Measurements from ENCODE around the gene PARVA. TPM values are rescaled to one million over a fixed set of nuclear protein-coding genes. Genes with fewer than 3 reads are reported as not detected.
A peak's percentile ranks its signal among the peaks of the same experiment; 100 is the strongest.

The PARVA gene
- total and polyA plus RNA-seq, 2 of the 4 experiments (the other 2 are of a cell fraction): 65.2 to 80.2 TPM

GRCh38 chr11:12573707-12574485 lies 196.5 kb downstream of the PARVA start (continued):
- no peak for TF ChIP-seq SMC3 (IDR thresholded peaks at IDR 0.05; ENCODE audit: low read depth, low read length)

- Histone ChIP-seq H2BK120ac (ENCODE audit: low read depth, low read length) (no peak overlapping the region), H4K8ac (ENCODE audit: low read depth in 2 of 2, low read length in 2 of 2) (no peak overlapping the region), H4K5ac (ENCODE audit: low read depth, low read length) (no peak overlapping the region), H3K18ac (ENCODE audit: low read depth, low read length) (no peak overlapping the region), H2AK9ac (replicated peaks; ENCODE audit: low read depth, low read length, poor library complexity) (no peak overlapping the region), H3K4ac (ENCODE audit: low read depth, low read length) (no peak overlapping the region), H2BK5ac (ENCODE audit: low read depth, low read length, poor library complexity, severe bottlenecking) (no peak overlapping the region), H2AFZ (replicated peaks; ENCODE audit: low read length, poor library complexity) (peak overlapping the region; percentile 28), H3K56ac (ENCODE audit: extremely low read depth, insufficient read depth, low read length) (no peak overlapping the region), H3K9me1 (ENCODE audit: insufficient read depth, low read length) (0 out of 2 replicates have a peak, but pooled peaks cover 6% of the 10 kb centered on the region), H3K4me3 (ENCODE audit: insufficient read depth, low read depth, low read length) (no peak overlapping the region), H3K23ac (ENCODE audit: low read depth, low read length) (no peak overlapping the region), H2BK15ac (ENCODE audit: low read depth, low read length) (no peak overlapping the region), H3K79me1 (ENCODE audit: low read depth in 1 of 2, low read length in 2 of 2) (no peaks in the 10 kb centered on the region), H3K4me2 (ENCODE audit: low read depth, low read length) (no peak overlapping the region), H4K20me1 (ENCODE audit: insufficient read depth, low read length) (no peaks in the 10 kb centered on the region), H3K14ac (replicated peaks; ENCODE audit: low read depth, low read length) (no peak overlapping the region), H3K9me3 (ENCODE audit: control insufficient read depth, insufficient read depth, low read length) (no peaks in the 10 kb centered on the region), H2AK5ac (ENCODE audit: low read depth, low read length) (no peak overlapping the region), H3K27me3 (ENCODE audit: control insufficient read depth, insufficient read depth, low read length) (peaks cover 2% of the 10 kb centered on the region; the same call in 1 of the 2 replicates), H3K9ac (ENCODE audit: low read depth, low read length) (no peak overlapping the region), H3K27ac (ENCODE audit: insufficient read depth, low read length) (no peak overlapping the region), H3K4me1 (ENCODE audit: control insufficient read depth, insufficient read depth, low read length) (no peaks in the 10 kb centered on the region; the same call in 1 of the 2 replicates), H4K91ac (ENCODE audit: insufficient read depth, low read depth, low read length) (no peak overlapping the region), H3K36me3 (ENCODE audit: control insufficient read depth, insufficient read depth, low read length) (no peaks in the 10 kb centered on the region), H2BK20ac (ENCODE audit: low read depth, low read length) (no peak overlapping the region)
- dilution Hi-C loops (cut with HindIII; ENCODE audit: low sequenced_read_pairs, unreplicated experiment) (no loop called here), in situ Hi-C loops (cut with MboI; ENCODE audit: low sequenced_read_pairs) (no loop called here), intact Hi-C loops (cut with micrococcal nuclease) (no loop called here)
- POLR2A ChIA-PET (ENCODE audit: unreplicated experiment): no interaction called here
- BruUV-seq (replicated peaks): no TSS peak
- no peak for DNase-seq
- WGBS, 2 experiments (ENCODE audit: extremely low coverage in 2 of 2, insufficient read length in 1 of 2): 57% methylated on average over 2 of the region's 6 CpGs; no CpG with 5 or more reads in 1 of the 2 experiments
- CTCF ChIA-PET: no interaction called here
- ATAC-seq (ENCODE audit: low read depth): no peak
- no peak for TF ChIP-seq MAFK (IDR thresholded peaks at IDR 0.05; ENCODE audit: low read depth, low read length)
- TF ChIP-seq RFX5 (IDR thresholded peaks at IDR 0.05; ENCODE audit: low read depth, low read length): no peak
- TF ChIP-seq CTCF (conservative IDR thresholded peaks at IDR 0.05; ENCODE audit: low read depth, low read length): no peak; the same call in 1 of the 2 replicates
- no peak for TF ChIP-seq BHLHE40 (IDR thresholded peaks at IDR 0.05; ENCODE audit: low read depth, low read length)
- TF ChIP-seq RCOR1 (IDR thresholded peaks at IDR 0.05; ENCODE audit: insufficient replicate concordance, low read length): no peak
- TF ChIP-seq SMC3 (IDR thresholded peaks at IDR 0.05; ENCODE audit: low read depth, low read length): no peak
- TF ChIP-seq RAD21 (IDR thresholded peaks at IDR 0.05; ENCODE audit: low read length): no peak
- TF ChIP-seq NFE2L2 (IDR thresholded peaks at IDR 0.05; ENCODE audit: low read depth, low read length): no peak
- no peak for TF ChIP-seq CEBPB (IDR thresholded peaks at IDR 0.05; ENCODE audit: low read depth, low read length)
- TF ChIP-seq CHD1 (IDR thresholded peaks at IDR 0.05; ENCODE audit: low read depth, low read length): no peak
- no peak for TF ChIP-seq MXI1 (IDR thresholded peaks at IDR 0.05; ENCODE audit: borderline replicate concordance, low read depth, low read length)
- TF ChIP-seq USF2 (IDR thresholded peaks at IDR 0.05; ENCODE audit: low read depth, low read length): no peak
These were observed 200.6 kb downstream of the PARVA start for GRCh38 chr11:12577725-12578644.
